Astrocyte (in vitro differentiated cells and primary cell): Measurements from ENCODE around the gene OR2V1. TPM values are rescaled to one million over a fixed set of nuclear protein-coding genes. Genes with fewer than 3 reads are reported as not detected.

Experiments used
- DNase-seq: peaks from one replicate; pipeline ENCODE4 v3.0.0-alpha.2; 2010; ENCODE audit warnings: low read depth
- FAIRE-seq: peaks from 2 replicates; lab custom pipeline; 2011; peaks lifted over from hg19 to GRCh38; lab: Jason Lieb, UNC
- H2AFZ ChIP-seq: 2 replicates; pipeline ENCODE4 v1.6.0; 2012; ENCODE audit warnings: low read depth, low read length, inconsistent platforms
- H3K27ac ChIP-seq: 2 replicates; pipeline ENCODE4 v1.5.1; 2011; ENCODE audit warnings: low read depth, low read length, inconsistent platforms
- H3K27me3 ChIP-seq: 2 replicates; pipeline ENCODE4 v1.6.0; 2011; ENCODE audit warnings: low read length, inconsistent platforms; ENCODE audit not compliant: insufficient read depth
- H3K36me3 ChIP-seq: 2 replicates; pipeline ENCODE4 v1.5.1; 2011; ENCODE audit warnings: low read length, inconsistent platforms; ENCODE audit not compliant: insufficient read depth
- H3K4me1 ChIP-seq: 2 replicates; pipeline ENCODE4 v1.5.1; 2011; ENCODE audit warnings: low read length, inconsistent platforms; ENCODE audit not compliant: insufficient read depth
- H3K4me2 ChIP-seq: 2 replicates; pipeline ENCODE4 v1.6.0; 2012; ENCODE audit warnings: low read length, inconsistent platforms
- H3K4me3 ChIP-seq: 2 replicates; pipeline ENCODE4 v1.5.1; 2011; ENCODE audit warnings: low read depth, mild to moderate bottlenecking, low read length, inconsistent platforms; ENCODE audit not compliant: insufficient read depth
- H3K79me2 ChIP-seq: 2 replicates; pipeline ENCODE4 v1.6.0; 2012; ENCODE audit warnings: mild to moderate bottlenecking, low read length, inconsistent platforms; ENCODE audit not compliant: insufficient read depth
- H3K9ac ChIP-seq: 2 replicates; pipeline ENCODE4 v1.6.0; 2012; ENCODE audit warnings: mild to moderate bottlenecking, low read length, inconsistent platforms
- H3K9me3 ChIP-seq: 2 replicates; pipeline ENCODE4 v1.5.1; 2012; ENCODE audit warnings: low read depth, mild to moderate bottlenecking, low read length, inconsistent platforms; ENCODE audit not compliant: insufficient read depth
- H4K20me1 ChIP-seq: 2 replicates; pipeline ENCODE4 v1.6.0; 2012; ENCODE audit warnings: low read length, inconsistent platforms; ENCODE audit not compliant: insufficient read depth
- H3K27ac Mint-ChIP-seq: one replicate; pipeline ENCODE4 v1.8.0; 2021; ENCODE audit warnings: mild to moderate bottlenecking, mixed read lengths; ENCODE audit not compliant: unreplicated experiment
- H3K27me3 Mint-ChIP-seq: one replicate; pipeline ENCODE4 v1.8.0; 2021; ENCODE audit warnings: low read depth, mixed read lengths; ENCODE audit not compliant: unreplicated experiment
- H3K36me3 Mint-ChIP-seq: one replicate; pipeline ENCODE4 v1.8.0; 2021; ENCODE audit warnings: low read depth, mixed read lengths; ENCODE audit not compliant: unreplicated experiment
- H3K4me1 Mint-ChIP-seq: one replicate; pipeline ENCODE4 v1.8.0; 2021; ENCODE audit warnings: low read depth, mixed read lengths; ENCODE audit not compliant: unreplicated experiment
- H3K4me3 Mint-ChIP-seq: one replicate; pipeline ENCODE4 v1.8.0; 2021; ENCODE audit warnings: mild to moderate bottlenecking, moderate library complexity, mixed read lengths; ENCODE audit not compliant: unreplicated experiment
- H3K9me3 Mint-ChIP-seq: one replicate; pipeline ENCODE4 v1.8.0; 2021; ENCODE audit warnings: mild to moderate bottlenecking, mixed read lengths; ENCODE audit not compliant: unreplicated experiment
- CTCF ChIP-seq: IDR thresholded peaks from 2 replicates; pipeline ENCODE4 v1.5.1; 2011; ENCODE audit warnings: low read depth, mild to moderate bottlenecking, inconsistent platforms, low read length, moderate library complexity; ENCODE audit not compliant: insufficient read depth
- EZH2 ChIP-seq: IDR thresholded peaks from 2 replicates; pipeline ENCODE4 v1.6.1; 2012; ENCODE audit warnings: mild to moderate bottlenecking, low read length, inconsistent platforms; ENCODE audit not compliant: insufficient read depth
- total RNA-seq: library from RNA; stranded (reverse); gene quantifications from 2 replicates; pipeline ENCODE4 v1.2.1, GENCODE V29; 2021

The OR2V1 gene
- total RNA-seq, 1 donor from 2014 or later, result not detected

DNA sequence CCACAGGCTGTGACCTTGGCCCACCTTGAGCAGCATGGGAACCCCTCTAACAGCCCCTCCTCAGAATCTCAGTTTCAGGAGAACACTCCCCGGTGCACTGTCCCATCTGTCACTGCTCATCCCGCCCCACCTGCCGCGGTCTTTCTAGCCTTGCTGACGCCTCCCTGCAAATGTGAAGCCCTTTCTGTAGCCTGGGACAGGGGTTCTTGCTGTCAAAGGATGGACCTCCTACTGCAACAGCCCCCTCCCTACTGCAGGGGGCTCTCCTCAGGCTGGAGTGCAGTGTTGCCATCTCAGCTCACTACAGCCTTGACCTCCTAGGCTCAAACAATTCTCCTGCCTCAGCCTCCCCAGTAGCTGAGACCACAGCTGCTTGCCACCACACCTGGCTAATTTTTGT is 20.0 kb downstream of the OR2V1 start:
- Histone ChIP-seq H3K9me3 (no peaks in the 10 kb centered on the region), H3K4me3 (no peak overlapping the region), H3K79me2 (no peaks in the 10 kb centered on the region), H4K20me1 (no peaks in the 10 kb centered on the region), H3K36me3 (no peaks in the 10 kb centered on the region), H3K27ac (no peak overlapping the region), H2AFZ (no peak overlapping the region), H3K4me2 (no peak overlapping the region), H3K27me3 (peaks cover 5% of the 10 kb centered on the region), H3K4me1 (no peaks in the 10 kb centered on the region), H3K9ac (no peak overlapping the region)
- peaks cover 21% of the 10 kb centered on the region for H3K9me3 Mint-ChIP-seq
- H3K4me1 Mint-ChIP-seq, result no peaks in the 10 kb centered on the region
- no peak for TF ChIP-seq CTCF
- TF ChIP-seq EZH2, result no peak
- FAIRE-seq (no peak), DNase-seq (no peak)
- H3K27me3 Mint-ChIP-seq, result peaks cover 78% of the 10 kb centered on the region
- H3K27ac Mint-ChIP-seq, result no peak overlapping the region
- no peak overlapping the region for H3K4me3 Mint-ChIP-seq
- H3K36me3 Mint-ChIP-seq, result peaks cover 3% of the 10 kb centered on the region

DNA sequence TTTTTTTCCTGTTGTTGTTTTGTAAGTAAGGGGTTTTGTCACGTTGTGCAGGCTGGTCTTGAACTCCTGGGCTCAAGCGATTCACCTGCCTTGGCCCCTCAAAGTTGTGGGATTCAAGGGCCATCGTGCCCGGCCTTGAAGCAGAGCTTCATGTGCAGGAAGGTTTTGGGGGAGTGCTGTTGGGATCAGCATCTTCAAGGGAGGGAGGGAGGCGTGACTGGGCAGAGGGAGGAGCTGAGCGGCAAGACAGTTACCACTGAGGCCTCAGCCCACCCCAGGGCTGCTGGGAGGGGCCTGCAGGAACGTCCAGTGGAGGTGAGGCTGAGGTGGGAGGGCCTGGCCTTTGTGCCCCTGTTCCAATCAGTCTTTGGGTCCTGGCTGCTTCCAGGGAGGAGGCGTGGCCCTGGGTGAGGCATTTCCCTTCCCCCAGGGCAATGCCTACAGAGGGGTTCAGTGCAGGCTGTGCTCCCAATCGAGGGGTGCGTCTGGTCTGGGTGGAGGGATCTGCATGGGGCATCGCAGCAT is 21.4 kb downstream of the OR2V1 start:
- H3K4me2 ChIP-seq, result no peak overlapping the region
- Mint-ChIP-seq H3K27me3 (peaks cover 78% of the 10 kb centered on the region), H3K4me3 (no peak overlapping the region)

More for the DNA sequence above, 21.4 kb downstream of the OR2V1 start:
- Mint-ChIP-seq H3K36me3 (peaks cover 3% of the 10 kb centered on the region), H3K4me1 (no peaks in the 10 kb centered on the region), H3K9me3 (peaks cover 11% of the 10 kb centered on the region), H3K27ac (no peak overlapping the region)
- DNase-seq (no peak), FAIRE-seq (no peak)
- H3K27me3 ChIP-seq, result peaks cover 3% of the 10 kb centered on the region
- TF ChIP-seq CTCF, result no peak
- no peak for TF ChIP-seq EZH2
- H3K4me1 ChIP-seq, result no peaks in the 10 kb centered on the region
- H3K27ac ChIP-seq, result no peak overlapping the region
- no peaks in the 10 kb centered on the region for H4K20me1 ChIP-seq
- no peak overlapping the region for H2AFZ ChIP-seq
- no peaks in the 10 kb centered on the region for H3K36me3 ChIP-seq
- no peaks in the 10 kb centered on the region for H3K9me3 ChIP-seq
- no peak overlapping the region for H3K9ac ChIP-seq
- no peaks in the 10 kb centered on the region for H3K79me2 ChIP-seq
- no peak overlapping the region for H3K4me3 ChIP-seq
